Measurements from ENCODE around the gene NOTCH3.

NOTCH3 gene

GRCh38 chr19:15195371-15196334, 5.1 kb downstream of the NOTCH3 start:
- no peak for DNase-seq

DNA sequence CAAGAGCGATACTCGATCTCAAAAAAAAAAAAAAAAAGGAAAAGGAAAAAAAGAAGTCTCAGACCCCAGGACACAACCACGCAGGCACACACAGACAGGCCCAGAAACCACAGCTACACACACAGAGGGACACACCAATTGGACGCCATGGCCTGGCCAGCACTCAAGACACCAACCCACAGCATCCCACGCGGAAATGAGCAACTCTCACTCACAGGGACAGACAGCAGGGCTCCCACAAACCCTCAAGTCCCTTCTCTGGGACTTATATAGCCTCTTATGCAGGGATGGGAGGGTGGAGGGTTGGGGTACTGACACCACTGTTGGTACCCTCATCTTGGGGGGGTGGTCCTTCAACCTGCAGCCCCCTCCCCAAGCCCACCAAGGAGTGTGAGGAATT, 5.9 kb downstream of the NOTCH3 start:
- no peak for DNase-seq

- DNase-seq = no peak
Measured at GRCh38 chr19:15191982-15192381, 8.8 kb downstream of the NOTCH3 start.

GRCh38 chr19:15191514-15191913, 9.3 kb downstream of the NOTCH3 start:
- DNase-seq = no peak

- no peak for DNase-seq
Measured at GRCh38 chr19:15188851-15189250, 11.9 kb downstream of the NOTCH3 start.

GRCh38 chr19:15187026-15188007, 13.5 kb downstream of the NOTCH3 start:
- DNase-seq = no peak

- DNase-seq = no peak
Measured at GRCh38 chr19:15185188-15185587, 15.6 kb downstream of the NOTCH3 start.

DNA sequence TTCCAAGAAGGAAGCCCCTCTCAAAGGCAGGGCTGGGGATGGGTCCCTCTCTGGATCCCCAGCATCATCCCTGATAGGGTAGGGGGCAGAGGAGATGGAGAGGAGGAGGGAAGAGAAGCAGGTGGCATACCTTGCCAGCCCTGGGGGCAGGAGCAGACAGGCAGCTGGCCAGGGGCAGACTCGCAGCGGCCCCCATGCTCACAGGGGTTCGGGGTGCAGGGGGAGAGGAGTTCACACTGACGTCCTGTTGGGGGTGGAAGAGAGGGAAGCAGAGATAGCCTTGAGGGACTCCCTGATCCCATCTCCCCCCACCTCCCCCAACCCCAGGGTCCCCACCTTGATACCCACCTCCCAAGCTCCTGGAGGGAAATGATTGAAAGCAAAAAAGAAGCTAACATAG, 16.0 kb downstream of the NOTCH3 start:
- DNase-seq = no peak

DNA sequence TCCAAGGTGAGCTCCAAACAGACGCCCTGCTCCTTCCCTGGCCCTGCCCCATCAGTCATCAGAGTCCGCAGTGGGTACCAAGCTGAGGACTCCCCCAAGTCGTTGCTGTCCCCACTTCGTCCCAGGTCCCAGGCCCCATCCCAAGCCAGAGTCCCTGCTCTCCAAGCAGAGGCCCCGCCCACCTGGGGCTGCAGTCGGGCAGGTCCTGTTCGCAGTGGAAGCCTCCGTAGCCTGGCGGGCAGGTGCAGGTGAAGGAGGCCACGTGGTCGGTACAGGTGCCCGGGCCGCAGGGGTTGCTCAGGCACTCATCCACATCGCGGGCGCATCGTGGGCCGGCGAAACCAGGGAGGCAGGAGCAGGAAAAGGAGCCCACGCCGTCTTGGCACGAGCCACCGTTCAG, 19.4 kb downstream of the NOTCH3 start:
- no peak for DNase-seq

DNA sequence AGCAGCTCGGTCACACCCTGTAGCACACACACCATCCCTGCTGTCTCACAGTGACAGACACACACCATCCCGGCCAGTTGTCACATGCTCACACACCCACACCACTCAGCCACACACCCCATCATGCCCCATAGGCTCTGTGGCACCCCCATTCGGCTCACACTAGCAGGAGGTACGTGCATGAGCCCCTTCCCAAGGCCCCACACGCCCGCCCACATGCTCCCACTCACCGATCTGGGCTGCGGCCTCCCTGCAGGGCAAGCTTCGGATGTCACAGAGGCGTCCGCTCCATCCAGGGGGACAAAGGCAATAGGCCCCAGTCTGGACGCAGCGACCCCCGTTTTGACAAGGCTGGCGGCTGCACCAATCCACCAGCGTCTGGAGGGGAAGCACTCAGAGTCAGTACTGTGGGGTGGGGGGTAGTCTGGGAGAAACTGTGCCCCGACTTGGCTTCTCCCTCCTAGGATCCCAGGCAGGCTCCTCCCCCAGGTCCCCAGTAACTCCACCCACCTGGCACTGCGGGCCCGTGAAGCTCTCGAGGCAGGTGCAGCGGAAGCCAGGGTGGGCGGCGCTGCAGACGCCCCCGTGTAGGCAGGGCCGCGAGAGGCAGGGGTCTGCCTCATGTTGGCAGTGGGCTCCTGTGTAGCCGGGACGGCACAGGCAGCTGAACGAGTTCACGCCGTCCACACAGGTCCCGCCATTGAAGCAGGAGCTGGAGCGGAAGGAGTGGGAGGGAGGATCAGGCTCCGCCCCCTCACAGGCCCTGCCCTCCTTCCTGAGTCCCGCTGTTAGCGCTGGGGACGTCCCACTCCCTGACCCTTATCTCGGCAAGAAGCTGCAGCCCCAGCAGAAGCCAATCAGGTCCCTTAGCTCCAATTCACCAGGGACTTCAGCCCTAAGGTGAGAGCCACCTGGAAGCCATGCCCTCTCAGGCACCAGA, 20.1 kb downstream of the NOTCH3 start:
- no peak for DNase-seq

GRCh38 chr19:15178629-15179308, 22.0 kb downstream of the NOTCH3 start:
- DNase-seq = no peak

GRCh38 chr19:15177269-15178116, 23.3 kb downstream of the NOTCH3 start:
- peak; percentile 72 for DNase-seq

DNA sequence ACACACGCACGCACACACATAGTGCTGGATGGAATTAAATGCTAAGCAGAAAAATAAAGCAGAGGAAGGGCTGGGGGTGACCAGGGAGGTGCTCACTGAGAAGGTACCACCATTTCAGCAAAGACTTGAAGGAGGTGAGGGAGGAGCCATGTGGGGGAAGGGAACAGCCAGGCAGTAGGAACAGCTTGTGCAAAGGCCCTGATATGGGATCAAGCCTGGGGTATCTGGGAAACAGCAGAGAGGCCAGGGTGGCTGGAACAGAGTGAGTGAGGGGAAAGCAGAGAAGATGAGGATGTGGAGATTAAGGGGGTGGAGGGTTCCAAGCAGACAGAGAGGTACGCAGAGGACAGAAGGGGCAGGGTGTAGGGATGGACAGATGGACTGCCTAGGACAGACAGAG, 25.2 kb downstream of the NOTCH3 start:
- DNase-seq = no peak

DNA sequence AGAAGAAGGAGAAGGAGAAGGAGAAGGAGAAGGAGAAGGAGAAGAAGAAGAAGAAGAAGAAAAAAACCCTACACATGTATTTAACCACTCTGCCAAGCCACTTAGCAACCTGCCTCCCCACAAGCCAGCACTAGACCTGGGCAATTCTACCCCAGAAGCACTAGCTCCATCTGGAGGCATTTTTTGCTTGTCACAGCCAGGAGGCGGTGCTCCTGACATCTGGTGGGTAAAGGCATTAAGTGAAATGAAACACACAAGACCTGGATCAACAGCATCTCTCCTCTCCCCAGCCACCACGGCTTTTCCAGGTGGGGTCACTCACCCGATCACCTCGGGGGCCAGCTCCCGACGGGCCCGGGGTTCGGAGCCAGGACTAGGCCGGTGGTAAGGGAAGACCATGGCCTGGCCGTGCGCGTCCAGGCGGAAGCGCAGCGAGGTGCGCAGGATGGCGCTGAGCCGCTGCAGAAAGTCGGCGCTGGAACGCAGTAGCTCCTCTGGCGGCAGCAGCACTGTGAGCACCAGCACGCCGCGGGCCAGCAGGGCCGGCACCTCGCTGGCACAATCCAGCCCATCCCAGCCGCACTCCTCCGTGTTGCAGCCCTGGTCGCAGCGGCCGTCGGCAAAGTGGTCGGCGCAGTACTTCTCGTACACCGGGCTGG, 26.9 kb downstream of the NOTCH3 start:
- DNase-seq = no peak

- DNase-seq = no peak
Measured at GRCh38 chr19:15170345-15170744, 30.4 kb downstream of the NOTCH3 start.

GRCh38 chr19:15169541-15170285, 31.1 kb downstream of the NOTCH3 start:
- DNase-seq = no peak

- DNase-seq = no peak
Measured at GRCh38 chr19:15166700-15167099, 34.1 kb downstream of the NOTCH3 start.

DNA sequence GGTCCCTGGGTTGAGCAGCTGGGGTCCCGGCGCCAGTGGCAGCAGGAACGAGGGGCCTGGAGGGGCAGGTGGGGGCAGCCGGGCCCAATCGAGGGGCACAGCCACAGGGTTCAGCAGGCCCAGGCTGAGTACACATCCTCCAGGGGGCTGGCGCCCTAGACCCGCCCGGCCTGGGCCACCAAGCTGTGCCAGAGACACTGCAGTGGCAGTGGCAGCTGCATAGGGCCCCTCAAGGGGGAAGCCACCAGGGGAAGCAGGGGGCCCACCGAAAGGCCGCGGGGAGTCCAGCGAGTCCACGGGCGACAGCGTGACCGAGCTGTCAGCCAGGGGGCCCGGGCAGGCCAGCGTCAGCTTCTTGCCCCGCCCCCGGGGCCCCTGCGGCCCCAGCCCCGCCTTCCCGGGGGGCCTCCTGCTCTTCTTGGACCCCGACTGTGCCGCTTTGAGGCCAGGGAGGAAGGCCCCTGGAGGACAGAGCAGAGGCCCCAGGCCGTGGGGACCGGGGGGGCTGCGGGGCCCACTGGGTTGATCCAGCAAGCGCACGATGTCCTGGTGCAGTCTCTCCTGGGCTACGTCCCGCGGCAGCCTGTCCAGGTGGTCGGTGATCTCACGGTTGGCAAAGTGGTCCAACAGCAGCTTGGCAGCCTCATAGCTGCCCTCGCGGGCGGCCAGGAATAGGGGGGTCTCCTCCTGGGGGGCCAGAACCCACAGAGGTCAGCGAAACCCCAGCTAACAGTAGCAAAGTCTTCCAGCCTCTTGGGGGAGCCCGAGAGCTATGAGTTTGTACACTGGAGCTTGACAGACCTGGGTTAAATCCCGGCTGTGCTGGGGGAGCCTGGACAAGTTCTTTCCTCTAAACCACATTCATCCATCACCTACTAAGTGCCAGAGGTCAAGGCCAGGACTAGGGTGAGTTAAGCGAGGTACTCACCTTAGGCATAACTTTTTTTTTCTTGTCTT, 39.5 kb downstream of the NOTCH3 start:
- DNase-seq = no peak

Measured in activated effector memory CD4-positive, alpha-beta T cell treated with Interleukin-2 at 50 U/mL for 16 hours (primary cell).